HG03457 (cell line): Measurements from ENCODE around the gene MSRB1.
"Not testable (repeated sequence)": the region's sequence is repeated elsewhere in the genome, so short reads cannot be mapped to it uniquely, and the experiment has no call there.

Experiments
- ATAC-seq: cut with Tn5 transposase; IDR thresholded peaks from one replicate; pipeline ENCODE4 v1.9.1; 2021; ENCODE audit warnings: moderate number of reproducible peaks; ENCODE audit not compliant: unreplicated experiment

Gene MSRB1

DNA sequence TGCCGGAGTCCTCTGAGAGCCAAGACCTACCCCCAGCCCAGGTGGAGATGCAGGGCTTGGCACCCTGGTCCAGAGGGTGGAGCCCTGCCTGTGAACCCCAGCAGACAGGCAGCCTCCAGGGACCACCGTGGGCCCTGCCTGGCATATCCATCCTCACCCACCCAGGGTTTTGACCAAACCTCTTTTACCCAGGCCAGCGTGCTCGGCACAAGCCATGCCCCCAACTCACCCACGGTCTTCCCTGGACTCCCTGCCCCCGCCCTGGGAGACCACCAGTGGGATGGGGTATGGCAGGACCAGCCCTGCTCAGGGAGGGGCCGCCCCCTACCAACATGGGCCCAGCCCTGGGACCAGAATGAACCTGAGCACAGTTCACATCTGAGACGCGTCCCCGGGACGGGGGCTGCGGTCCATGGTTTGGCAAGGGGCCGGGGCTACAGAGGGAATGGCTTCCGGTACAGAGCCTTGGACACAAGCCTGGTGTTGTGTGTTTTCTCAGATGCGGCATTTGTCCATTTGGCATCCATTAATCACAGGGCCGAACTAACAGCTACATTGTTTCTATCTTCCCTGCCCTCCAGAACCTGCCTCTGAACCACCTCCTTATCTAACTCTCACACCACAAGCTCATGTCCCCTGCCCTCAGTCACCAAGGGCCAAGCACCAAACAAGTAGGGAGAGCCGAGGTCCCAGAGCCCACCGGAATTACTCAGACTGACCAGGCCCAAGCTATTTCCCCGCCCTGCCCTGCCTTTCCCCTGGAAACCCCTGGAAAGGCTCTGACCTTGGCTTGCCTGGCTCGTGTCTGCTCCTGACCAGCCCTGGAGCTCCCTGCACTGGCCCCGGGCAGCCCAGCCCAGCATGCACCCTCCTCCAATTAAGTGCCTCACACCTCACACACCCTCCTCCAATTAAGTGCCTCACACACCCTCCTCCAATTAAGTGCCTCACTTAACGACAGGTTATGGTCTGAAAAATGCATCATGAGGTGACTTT is 38.9 kb downstream of the MSRB1 start:
- ATAC-seq, result no peak

- no peak for ATAC-seq
Measured at GRCh38 chr16:1903220-1903574, 39.8 kb downstream of the MSRB1 start.

DNA sequence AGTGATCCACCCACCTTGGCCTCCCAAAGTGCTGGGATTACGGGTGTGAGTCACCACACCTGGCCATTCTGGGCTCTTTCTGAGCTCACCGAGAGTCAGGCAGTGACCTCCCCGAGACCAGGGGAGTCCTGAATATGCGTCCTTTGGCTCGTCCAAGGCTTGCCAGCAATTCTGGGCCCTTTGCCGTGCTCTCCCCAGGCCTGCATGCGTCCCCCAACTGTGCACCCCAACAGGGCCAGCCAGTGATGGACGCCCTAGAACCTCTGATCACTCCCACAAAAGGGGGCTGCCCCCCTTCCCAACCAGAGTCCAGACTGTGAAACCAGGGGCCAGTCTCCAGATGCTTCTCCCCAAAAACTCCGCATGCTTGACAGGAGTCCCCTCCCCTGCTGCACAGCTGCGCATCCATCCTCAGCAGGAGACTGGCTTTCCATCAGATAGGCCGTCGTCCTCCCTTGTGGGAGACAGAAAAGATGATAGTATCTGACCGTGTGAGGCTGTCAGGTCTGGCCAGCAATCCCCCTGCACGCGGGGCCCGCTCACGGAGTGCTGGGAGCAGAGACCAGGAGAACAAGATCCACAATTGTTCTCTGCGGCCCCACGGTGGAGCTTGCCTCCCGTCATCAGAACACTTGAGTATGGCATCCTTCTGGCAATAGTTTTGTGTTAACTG is 40.3 kb downstream of the MSRB1 start:
- ATAC-seq, result no peak

DNA sequence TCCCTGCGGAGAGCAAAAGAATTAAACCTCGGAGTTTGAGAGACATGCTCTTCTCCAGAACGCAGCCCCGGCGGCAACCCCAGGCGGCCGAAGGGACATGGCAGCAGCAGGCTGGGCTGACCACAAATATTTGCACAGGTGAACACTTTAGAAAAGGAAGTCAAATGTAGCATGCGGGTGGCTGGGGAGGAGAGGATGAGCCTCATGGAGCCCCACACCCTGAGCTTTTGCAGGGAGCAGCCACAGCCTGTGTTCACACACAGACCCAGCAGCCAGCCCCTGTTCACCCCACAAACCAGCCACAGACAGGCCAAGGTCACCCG is 42.6 kb downstream of the MSRB1 start:
- ATAC-seq, result no peak

- ATAC-seq, result no peak
Measured at GRCh38 chr16:1899641-1900451, 43.2 kb downstream of the MSRB1 start.

DNA sequence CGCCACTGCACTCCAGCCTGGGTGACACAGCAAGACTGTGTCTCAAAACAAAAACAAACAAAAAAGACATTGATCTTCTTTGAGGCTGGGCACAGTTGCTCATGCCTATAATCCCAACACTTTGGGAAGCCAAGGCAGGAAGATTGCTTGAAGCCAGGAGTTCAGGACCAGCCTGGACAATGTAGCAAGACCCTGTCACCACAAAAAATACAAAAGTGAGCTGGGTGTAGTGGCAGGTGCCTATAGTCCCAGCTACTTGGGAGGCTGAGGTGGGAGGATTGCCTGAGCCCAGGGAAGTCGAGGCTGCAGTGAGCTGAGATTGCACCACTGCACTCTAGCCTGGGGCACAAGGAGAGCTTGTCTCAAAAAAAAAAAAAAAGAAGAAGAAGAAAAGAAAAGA is 45.3 kb downstream of the MSRB1 start:
- ATAC-seq, result not testable (repeated sequence)

DNA sequence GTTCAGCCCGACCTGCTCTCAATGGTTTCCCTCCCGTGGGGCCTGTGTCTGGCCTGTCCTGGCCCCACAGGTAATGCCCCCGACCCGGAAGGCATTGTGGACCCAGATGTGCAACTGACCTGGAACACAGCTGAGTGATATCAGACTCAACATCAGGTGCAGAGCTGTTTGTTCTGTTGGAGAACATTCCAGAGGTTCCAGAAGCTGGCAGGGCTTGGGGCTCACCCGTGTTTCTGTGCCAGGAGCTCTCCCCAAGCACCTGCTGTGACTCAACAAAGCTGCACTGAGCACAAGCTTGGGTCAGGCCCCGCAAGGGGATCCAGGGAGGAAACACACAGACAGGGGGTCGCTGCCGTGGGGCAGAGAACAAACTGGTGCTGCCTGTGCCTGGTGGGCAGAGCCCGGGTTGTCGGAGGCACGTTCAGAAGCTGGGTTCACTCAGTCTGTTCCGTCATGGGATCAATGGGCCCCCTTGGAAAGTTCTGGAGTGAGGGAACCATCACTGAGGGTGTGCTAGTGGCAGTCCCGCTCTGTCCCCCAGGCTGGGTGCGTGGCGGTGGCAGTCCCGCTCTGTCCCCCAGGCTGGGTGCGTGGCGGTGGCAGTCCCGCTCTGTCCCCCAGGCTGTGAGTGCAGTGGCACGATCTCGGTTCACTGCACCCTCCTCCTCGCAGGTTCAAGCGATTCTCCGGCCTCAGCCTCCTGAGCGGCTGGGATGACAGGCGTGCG is 46.9 kb downstream of the MSRB1 start:
- ATAC-seq, result no peak

- no peak for ATAC-seq
Measured at GRCh38 chr16:1895068-1895467, 47.9 kb downstream of the MSRB1 start.

DNA sequence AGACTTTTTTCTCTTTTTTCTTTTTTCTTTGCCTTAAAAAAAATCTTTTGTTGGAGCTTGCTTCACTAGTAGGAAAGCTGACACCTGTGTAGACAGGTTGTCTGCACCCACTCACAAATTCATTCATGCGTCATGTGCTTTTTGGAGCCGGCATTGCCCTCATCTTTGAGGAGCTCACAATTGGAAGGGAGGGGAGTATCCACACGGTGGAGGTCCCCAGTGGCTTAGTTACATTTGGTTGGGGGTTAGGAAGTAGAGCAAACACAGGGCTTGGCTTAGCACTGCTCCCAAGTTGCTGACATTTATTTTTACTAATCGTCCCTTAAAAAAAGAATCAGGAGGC is 52.3 kb downstream of the MSRB1 start:
- ATAC-seq, result no peak

- ATAC-seq, result no peak
Measured at GRCh38 chr16:1890024-1890707, 52.8 kb downstream of the MSRB1 start.
